ENCODE measurements around the gene MBD2. TPM values are rescaled to one million over a fixed set of nuclear protein-coding genes. Genes with fewer than 3 reads are reported as not detected.

MBD2 gene
- 100 to 1,000 TPM in 2 of 3 donors, 10 to 100 TPM in 1; 83.3 to 108 (median 106) TPM for total RNA-seq
- long read RNA-seq, donor 1, full-length matches to known transcripts: 119 of 134 reads
- long read RNA-seq, donor 1, partial matches to known transcripts: 3 of 134 reads
- long read RNA-seq, donor 1, other reads (novel, unspliced or antisense): 12 of 134 reads
- long read RNA-seq, donor 2, partial matches to known transcripts: 2 of 4 reads
- long read RNA-seq, donor 2, other reads (novel, unspliced or antisense): 2 of 4 reads

DNA sequence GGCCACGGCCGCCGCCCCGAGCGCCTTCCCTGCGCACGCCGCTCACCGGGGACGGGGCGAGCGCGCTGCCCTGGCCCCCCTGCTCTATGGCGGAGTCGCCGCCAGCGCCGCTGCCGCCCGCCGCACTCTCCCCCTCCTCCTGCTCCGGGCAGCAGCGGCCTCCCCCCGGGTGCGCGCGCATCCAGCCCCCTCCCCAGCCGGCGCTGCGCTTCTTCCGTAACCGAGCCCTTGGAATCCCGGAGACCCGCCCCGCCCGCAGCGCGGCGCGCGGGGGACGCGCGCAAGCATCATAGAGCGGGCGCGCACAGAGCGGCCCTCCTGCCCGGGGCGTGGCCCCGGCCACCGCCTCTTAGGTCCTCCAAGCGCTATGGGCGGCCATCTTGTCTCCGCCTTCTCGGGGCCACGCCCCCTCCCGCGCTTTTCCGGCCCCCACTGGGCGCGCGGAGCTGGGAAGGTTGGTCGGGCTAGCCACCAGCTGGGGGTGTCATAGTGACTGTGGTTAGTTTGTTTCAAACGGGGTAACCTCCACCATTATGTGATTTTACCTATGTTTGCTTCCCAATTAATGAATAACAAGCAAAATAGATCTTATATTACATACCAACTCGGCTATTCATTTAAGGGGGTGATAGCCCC is at the start of gene MBD2:
TSS of gene MBD2 (minus strand) at position 291 of the 636 bp plus-strand sequence. CDS start at position 181, 110 bp downstream.
- intact Hi-C loops (cut with DNase I, micrococcal nuclease): no loop called here
- DNase-seq (peak; percentile 96 to 98 (median 98)), ATAC-seq (peak; percentile 99)
- H3K9me3 ChIP-seq: no peaks in the 10 kb centered on the region
- TF ChIP-seq, protein P1, sequence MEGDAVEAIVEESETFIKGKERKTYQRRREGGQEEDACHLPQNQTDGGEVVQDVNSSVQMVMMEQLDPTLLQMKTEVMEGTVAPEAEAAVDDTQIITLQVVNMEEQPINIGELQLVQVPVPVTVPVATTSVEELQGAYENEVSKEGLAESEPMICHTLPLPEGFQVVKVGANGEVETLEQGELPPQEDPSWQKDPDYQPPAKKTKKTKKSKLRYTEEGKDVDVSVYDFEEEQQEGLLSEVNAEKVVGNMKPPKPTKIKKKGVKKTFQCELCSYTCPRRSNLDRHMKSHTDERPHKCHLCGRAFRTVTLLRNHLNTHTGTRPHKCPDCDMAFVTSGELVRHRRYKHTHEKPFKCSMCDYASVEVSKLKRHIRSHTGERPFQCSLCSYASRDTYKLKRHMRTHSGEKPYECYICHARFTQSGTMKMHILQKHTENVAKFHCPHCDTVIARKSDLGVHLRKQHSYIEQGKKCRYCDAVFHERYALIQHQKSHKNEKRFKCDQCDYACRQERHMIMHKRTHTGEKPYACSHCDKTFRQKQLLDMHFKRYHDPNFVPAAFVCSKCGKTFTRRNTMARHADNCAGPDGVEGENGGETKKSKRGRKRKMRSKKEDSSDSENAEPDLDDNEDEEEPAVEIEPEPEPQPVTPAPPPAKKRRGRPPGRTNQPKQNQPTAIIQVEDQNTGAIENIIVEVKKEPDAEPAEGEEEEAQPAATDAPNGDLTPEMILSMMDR (IDR thresholded peaks at IDR 0.05): no peak
- no peaks in the 10 kb centered on the region for H3K36me3 ChIP-seq (ENCODE audit: low read depth)
- peaks cover 33% of the 10 kb centered on the region for H3K4me1 ChIP-seq (ENCODE audit: low read depth)
- peak within 1 kb of the TSS; percentile 77 for H3K4me3 ChIP-seq

DNA sequence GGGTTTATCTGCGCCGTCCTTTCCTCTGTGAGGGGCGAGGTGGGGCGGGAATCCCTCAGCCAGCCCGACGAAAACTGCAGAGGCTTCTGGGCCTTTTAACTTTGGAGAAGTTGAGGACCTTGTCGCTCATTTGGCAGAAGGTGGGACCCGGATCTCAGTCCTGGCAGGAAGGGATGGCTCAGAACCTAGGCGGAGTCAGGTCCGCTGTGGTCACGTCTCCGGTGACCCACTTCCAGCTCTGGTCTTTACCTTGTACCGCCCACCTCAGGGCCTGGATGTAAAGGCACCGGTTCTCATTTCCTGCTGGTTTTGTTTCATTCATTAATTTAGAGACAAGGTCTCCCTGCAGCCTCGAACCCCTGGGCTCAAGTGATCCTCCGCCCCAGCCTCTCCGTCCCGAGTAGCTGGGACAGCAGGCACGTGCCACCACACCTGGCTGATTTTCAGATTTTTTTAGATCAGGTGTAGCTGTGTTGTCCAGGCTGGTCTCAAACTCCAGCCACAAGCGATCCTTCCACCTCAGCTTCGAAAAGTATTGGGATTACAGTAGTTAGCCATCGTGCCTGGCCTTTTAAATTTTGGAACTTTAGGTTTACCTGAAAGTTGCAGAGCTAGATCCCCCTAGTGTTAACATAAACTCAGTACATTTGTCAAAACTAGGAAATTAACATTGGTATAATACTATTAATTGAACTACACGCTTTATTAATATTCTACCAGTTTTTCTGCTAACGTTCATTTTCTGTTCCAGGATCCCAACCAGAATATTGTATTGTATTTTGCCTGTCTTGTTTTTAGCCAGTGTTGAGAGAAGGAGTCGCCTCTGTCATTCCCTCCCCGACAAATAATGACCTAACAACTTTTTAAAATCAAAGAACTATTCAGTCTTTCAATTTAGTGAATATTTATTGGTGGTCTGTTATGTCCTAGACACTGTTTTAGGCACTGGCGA is 45.7 kb upstream of the MBD2 start:
- H3K36me3 ChIP-seq (ENCODE audit: low read depth): no peaks in the 10 kb centered on the region
- no peaks in the 10 kb centered on the region for H3K9me3 ChIP-seq
- DNase-seq: peak in 1 of 3 donors; percentile 78
- TF ChIP-seq, protein P1 (IDR thresholded peaks at IDR 0.05): no peak
- peaks cover 5% of the 10 kb centered on the region for H3K4me1 ChIP-seq (ENCODE audit: low read depth)
- intact Hi-C loops (cut with DNase I, micrococcal nuclease): no loop called here
- peak; percentile 63 for ATAC-seq
- peak overlapping the region; percentile 46 for H3K4me3 ChIP-seq

DNA sequence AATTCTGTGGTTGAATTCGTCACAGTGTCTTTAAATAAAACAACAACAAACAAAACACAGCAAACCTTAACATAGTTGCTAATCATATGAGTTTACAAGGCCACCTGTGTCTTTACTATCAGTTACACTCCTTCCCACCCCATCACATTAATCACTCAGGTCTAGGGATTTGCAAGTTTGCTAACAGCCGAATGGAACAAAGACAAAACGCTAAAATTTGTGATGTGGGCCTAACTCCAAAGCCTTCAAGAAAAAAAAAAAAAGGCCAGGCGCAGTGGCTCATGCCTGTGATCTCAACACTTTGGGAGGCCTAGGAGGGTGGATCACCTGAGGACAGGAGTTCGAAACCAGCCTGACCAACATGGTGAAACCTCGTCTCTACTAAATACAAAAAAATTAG is 44.3 kb upstream of the MBD2 start:
- Histone ChIP-seq H3K4me3 (peak overlapping the region; percentile 46), H3K4me1 (ENCODE audit: low read depth) (peaks cover 5% of the 10 kb centered on the region), H3K9me3 (no peaks in the 10 kb centered on the region), H3K36me3 (ENCODE audit: low read depth) (no peaks in the 10 kb centered on the region)
- TF ChIP-seq, protein P1 (IDR thresholded peaks at IDR 0.05): no peak
- ATAC-seq: no peak
- DNase-seq: no peak
- intact Hi-C loops (cut with DNase I, micrococcal nuclease): no loop called here

DNA sequence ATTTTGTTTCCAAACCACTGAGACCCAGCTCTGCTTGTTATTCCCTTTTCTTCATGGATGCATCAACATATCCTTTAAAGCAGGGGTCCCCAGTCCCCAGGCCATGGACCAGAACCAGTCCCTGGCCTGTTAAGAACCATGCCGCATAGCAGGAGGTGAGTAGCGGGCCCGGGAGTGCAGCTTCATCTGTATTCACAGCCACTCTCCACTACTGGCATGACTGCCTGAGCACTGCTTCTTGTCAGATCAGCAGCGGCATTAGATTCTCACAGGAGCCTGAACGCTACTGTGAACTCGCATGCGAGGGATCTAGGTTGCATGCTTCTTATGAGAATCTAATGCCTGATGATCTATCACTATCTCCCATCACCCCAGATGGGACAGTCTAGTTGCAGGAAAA is 43.2 kb upstream of the MBD2 start:
- Histone ChIP-seq H3K4me3 (no peak overlapping the region), H3K4me1 (ENCODE audit: low read depth) (peaks cover 5% of the 10 kb centered on the region), H3K36me3 (ENCODE audit: low read depth) (no peaks in the 10 kb centered on the region), H3K9me3 (no peaks in the 10 kb centered on the region)
- intact Hi-C loops (cut with DNase I, micrococcal nuclease): no loop called here
- ATAC-seq (no peak), DNase-seq (no peak)
- TF ChIP-seq, protein P1 (IDR thresholded peaks at IDR 0.05): no peak

GRCh38 chr18:54263904-54264336 is 39.5 kb upstream of the MBD2 start:
- Histone ChIP-seq H3K9me3 (no peaks in the 10 kb centered on the region), H3K36me3 (ENCODE audit: low read depth) (no peaks in the 10 kb centered on the region), H3K4me3 (no peak overlapping the region), H3K4me1 (ENCODE audit: low read depth) (no peaks in the 10 kb centered on the region)
- intact Hi-C loops (cut with DNase I, micrococcal nuclease): no loop called here
- DNase-seq: no peak
- TF ChIP-seq, protein P1 (IDR thresholded peaks at IDR 0.05): no peak
- peak; percentile 40 for ATAC-seq
